T-helper 1 cell treated with Interleukin-12 subunit alpha and Interleukin-12 subunit beta and Interleukin-4 antibody, amounts not matched to agents 30 μg/mL and 1 μg/mL, for 36 hours (primary cell): Measurements from ENCODE around the gene WDR1.

ENCODE experiments used
- H3K27ac Mint-ChIP-seq: one replicate; pipeline ENCODE4 v1.8.0; 2021; ENCODE audit warnings: mild to moderate bottlenecking, mixed read lengths
- H3K27me3 Mint-ChIP-seq: one replicate; pipeline ENCODE4 v1.8.0; 2021; ENCODE audit warnings: low read depth, mixed read lengths
- H3K36me3 Mint-ChIP-seq: one replicate; pipeline ENCODE4 v1.8.0; 2021; ENCODE audit warnings: low read depth, mixed read lengths
- H3K4me1 Mint-ChIP-seq: one replicate; pipeline ENCODE4 v1.8.0; 2021; ENCODE audit warnings: low read depth, mixed read lengths
- H3K4me3 Mint-ChIP-seq: one replicate; pipeline ENCODE4 v1.8.0; 2021; ENCODE audit warnings: mild to moderate bottlenecking, moderate library complexity, mixed read lengths
- H3K9me3 Mint-ChIP-seq: one replicate; pipeline ENCODE4 v1.8.0; 2021; ENCODE audit warnings: mixed read lengths

Gene WDR1

GRCh38 chr4:10091531-10092181 is 24.9 kb downstream of the WDR1 start:
- H3K27ac Mint-ChIP-seq, result no peak overlapping the region

GRCh38 chr4:10090467-10091250 is 25.9 kb downstream of the WDR1 start:
- Mint-ChIP-seq H3K9me3 (no peaks in the 10 kb centered on the region), H3K27me3 (no peaks in the 10 kb centered on the region), H3K27ac (no peak overlapping the region), H3K4me1 (peaks cover 34% of the 10 kb centered on the region), H3K4me3 (no peak overlapping the region), H3K36me3 (peaks cover 58% of the 10 kb centered on the region)

More at GRCh38 chr4:10091531-10092181, 24.9 kb downstream of the WDR1 start:
- Mint-ChIP-seq H3K36me3 (peaks cover 58% of the 10 kb centered on the region), H3K27me3 (no peaks in the 10 kb centered on the region), H3K4me1 (peaks cover 40% of the 10 kb centered on the region), H3K4me3 (no peak overlapping the region), H3K9me3 (no peaks in the 10 kb centered on the region)

- peaks cover 59% of the 10 kb centered on the region for H3K36me3 Mint-ChIP-seq
- H3K27ac Mint-ChIP-seq, result no peak overlapping the region
- no peaks in the 10 kb centered on the region for H3K9me3 Mint-ChIP-seq
- no peak overlapping the region for H3K4me3 Mint-ChIP-seq
- peaks cover 22% of the 10 kb centered on the region for H3K4me1 Mint-ChIP-seq
- H3K27me3 Mint-ChIP-seq, result no peaks in the 10 kb centered on the region
Measured at GRCh38 chr4:10089346-10089745, 27.3 kb downstream of the WDR1 start.

GRCh38 chr4:10088135-10089010 is 28.2 kb downstream of the WDR1 start:
- Mint-ChIP-seq H3K36me3 (peaks cover 55% of the 10 kb centered on the region), H3K27ac (no peak overlapping the region), H3K9me3 (no peaks in the 10 kb centered on the region)

GRCh38 chr4:10087152-10087791 is 29.3 kb downstream of the WDR1 start:
- H3K27me3 Mint-ChIP-seq, result no peaks in the 10 kb centered on the region
- H3K4me3 Mint-ChIP-seq, result no peak overlapping the region
- H3K9me3 Mint-ChIP-seq, result no peaks in the 10 kb centered on the region
- no peak overlapping the region for H3K27ac Mint-ChIP-seq
- peaks cover 53% of the 10 kb centered on the region for H3K36me3 Mint-ChIP-seq
- peaks cover 6% of the 10 kb centered on the region for H3K4me1 Mint-ChIP-seq

More at GRCh38 chr4:10088135-10089010, 28.2 kb downstream of the WDR1 start:
- no peaks in the 10 kb centered on the region for H3K27me3 Mint-ChIP-seq
- no peak overlapping the region for H3K4me3 Mint-ChIP-seq
- peaks cover 13% of the 10 kb centered on the region for H3K4me1 Mint-ChIP-seq

GRCh38 chr4:10086506-10087120 is 30.0 kb downstream of the WDR1 start:
- H3K4me1 Mint-ChIP-seq, result peaks cover 3% of the 10 kb centered on the region
- H3K27ac Mint-ChIP-seq, result no peak overlapping the region
- peaks cover 51% of the 10 kb centered on the region for H3K36me3 Mint-ChIP-seq
- no peaks in the 10 kb centered on the region for H3K27me3 Mint-ChIP-seq
- no peaks in the 10 kb centered on the region for H3K9me3 Mint-ChIP-seq
- no peak overlapping the region for H3K4me3 Mint-ChIP-seq

GRCh38 chr4:10085828-10086505 is 30.6 kb downstream of the WDR1 start:
- peaks cover 50% of the 10 kb centered on the region for H3K36me3 Mint-ChIP-seq
- no peaks in the 10 kb centered on the region for H3K27me3 Mint-ChIP-seq
- H3K4me3 Mint-ChIP-seq, result no peak overlapping the region
- H3K4me1 Mint-ChIP-seq, result peaks cover 6% of the 10 kb centered on the region
- no peaks in the 10 kb centered on the region for H3K9me3 Mint-ChIP-seq
- H3K27ac Mint-ChIP-seq, result no peak overlapping the region

- H3K4me3 Mint-ChIP-seq, result no peak overlapping the region
- H3K27ac Mint-ChIP-seq, result no peak overlapping the region
- peaks cover 53% of the 10 kb centered on the region for H3K36me3 Mint-ChIP-seq
- peaks cover 6% of the 10 kb centered on the region for H3K4me1 Mint-ChIP-seq
- no peaks in the 10 kb centered on the region for H3K27me3 Mint-ChIP-seq
- no peaks in the 10 kb centered on the region for H3K9me3 Mint-ChIP-seq
Measured at GRCh38 chr4:10085386-10085785, 31.2 kb downstream of the WDR1 start.

- peaks cover 6% of the 10 kb centered on the region for H3K4me1 Mint-ChIP-seq
- no peak overlapping the region for H3K27ac Mint-ChIP-seq
- no peaks in the 10 kb centered on the region for H3K27me3 Mint-ChIP-seq
- H3K36me3 Mint-ChIP-seq, result peaks cover 48% of the 10 kb centered on the region
- H3K9me3 Mint-ChIP-seq, result no peaks in the 10 kb centered on the region
- no peak overlapping the region for H3K4me3 Mint-ChIP-seq
Measured at GRCh38 chr4:10084651-10085358, 31.8 kb downstream of the WDR1 start.

GRCh38 chr4:10083861-10084641 is 32.5 kb downstream of the WDR1 start:
- Mint-ChIP-seq H3K27me3 (no peaks in the 10 kb centered on the region), H3K36me3 (peaks cover 47% of the 10 kb centered on the region)

GRCh38 chr4:10083331-10083771 is 33.2 kb downstream of the WDR1 start:
- H3K27ac Mint-ChIP-seq, result no peak overlapping the region
- H3K36me3 Mint-ChIP-seq, result peaks cover 46% of the 10 kb centered on the region
- H3K27me3 Mint-ChIP-seq, result no peaks in the 10 kb centered on the region
- H3K4me3 Mint-ChIP-seq, result no peak overlapping the region
- no peaks in the 10 kb centered on the region for H3K9me3 Mint-ChIP-seq
- peaks cover 6% of the 10 kb centered on the region for H3K4me1 Mint-ChIP-seq

More at GRCh38 chr4:10083861-10084641, 32.5 kb downstream of the WDR1 start:
- Mint-ChIP-seq H3K27ac (no peak overlapping the region), H3K9me3 (no peaks in the 10 kb centered on the region), H3K4me3 (no peak overlapping the region), H3K4me1 (peaks cover 6% of the 10 kb centered on the region)

- Mint-ChIP-seq H3K4me3 (no peak overlapping the region), H3K9me3 (no peaks in the 10 kb centered on the region), H3K4me1 (peaks cover 6% of the 10 kb centered on the region), H3K27me3 (no peaks in the 10 kb centered on the region), H3K27ac (no peak overlapping the region), H3K36me3 (peaks cover 42% of the 10 kb centered on the region)
Measured at GRCh38 chr4:10082459-10083272, 33.9 kb downstream of the WDR1 start.
